HG03565 (cell line): ENCODE measurements around the gene FOXQ1.

ENCODE experiments used
- ATAC-seq: cut with Tn5 transposase; IDR thresholded peaks from one replicate; pipeline ENCODE4 v1.9.1; 2021; ENCODE audit warnings: mild to moderate bottlenecking, moderate library complexity; ENCODE audit not compliant: unreplicated experiment

The FOXQ1 gene, protein sequence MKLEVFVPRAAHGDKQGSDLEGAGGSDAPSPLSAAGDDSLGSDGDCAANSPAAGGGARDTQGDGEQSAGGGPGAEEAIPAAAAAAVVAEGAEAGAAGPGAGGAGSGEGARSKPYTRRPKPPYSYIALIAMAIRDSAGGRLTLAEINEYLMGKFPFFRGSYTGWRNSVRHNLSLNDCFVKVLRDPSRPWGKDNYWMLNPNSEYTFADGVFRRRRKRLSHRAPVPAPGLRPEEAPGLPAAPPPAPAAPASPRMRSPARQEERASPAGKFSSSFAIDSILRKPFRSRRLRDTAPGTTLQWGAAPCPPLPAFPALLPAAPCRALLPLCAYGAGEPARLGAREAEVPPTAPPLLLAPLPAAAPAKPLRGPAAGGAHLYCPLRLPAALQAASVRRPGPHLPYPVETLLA

DNA sequence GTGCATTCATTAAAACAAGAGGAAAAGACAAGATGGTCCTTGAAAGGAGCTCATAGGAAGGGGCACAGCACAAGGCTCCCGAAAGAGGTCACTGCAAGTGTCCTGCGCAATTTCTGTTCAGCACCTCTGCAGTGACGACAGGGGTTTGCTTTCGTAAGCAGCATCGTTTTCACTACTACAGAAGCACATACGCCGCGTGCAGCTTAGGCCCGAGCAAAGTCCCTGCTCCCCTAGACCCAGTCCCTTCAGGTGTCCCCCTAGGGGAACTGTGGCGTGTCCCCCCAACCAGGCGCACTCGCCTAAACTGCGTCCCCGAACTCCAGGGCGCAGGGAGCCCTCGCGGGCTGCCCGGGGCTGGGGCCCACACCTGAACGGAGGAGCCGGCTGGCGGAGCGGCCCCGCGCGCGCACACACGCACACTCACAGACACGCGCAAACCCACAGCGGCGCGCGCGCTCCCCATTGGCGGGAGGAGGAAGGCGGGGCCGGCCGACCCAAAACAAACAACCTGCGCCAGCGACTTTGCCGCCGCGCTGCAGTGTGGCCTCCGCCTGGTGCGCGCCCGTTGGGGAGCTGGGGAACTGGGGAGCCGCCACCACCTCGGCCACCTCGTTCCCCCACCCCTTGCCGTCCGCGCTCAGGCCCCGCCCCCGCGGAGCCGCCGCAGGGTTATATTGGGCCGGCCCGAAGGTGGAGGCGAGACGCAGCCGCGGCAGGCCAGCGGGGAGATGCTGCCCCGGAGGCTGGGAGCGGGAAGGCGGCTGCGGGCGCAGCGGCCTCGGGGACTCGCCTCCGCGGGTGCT lies at the start of gene FOXQ1:
FOXQ1 (plus strand) TSS at position 699 of the 803 bp plus-strand sequence. CDS start 607 bp downstream, outside the sequence.
- no peak for ATAC-seq

DNA sequence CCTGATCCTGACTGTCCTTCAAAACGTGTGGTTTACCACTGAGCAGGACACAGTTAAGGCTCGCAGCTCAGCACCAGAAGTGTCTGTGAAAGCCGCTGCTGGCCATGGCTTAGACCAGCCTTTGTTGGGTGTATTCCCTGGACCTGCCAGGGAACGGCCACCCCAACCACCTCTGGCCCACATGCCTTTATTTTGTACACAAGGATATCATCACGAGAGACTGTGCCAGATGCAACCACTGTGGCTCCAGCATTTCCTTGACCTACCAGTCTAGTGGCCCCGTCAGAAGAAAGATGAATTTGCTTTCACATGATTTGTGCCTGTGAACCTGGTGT lies 49.2 kb upstream of the FOXQ1 start:
- no peak for ATAC-seq

DNA sequence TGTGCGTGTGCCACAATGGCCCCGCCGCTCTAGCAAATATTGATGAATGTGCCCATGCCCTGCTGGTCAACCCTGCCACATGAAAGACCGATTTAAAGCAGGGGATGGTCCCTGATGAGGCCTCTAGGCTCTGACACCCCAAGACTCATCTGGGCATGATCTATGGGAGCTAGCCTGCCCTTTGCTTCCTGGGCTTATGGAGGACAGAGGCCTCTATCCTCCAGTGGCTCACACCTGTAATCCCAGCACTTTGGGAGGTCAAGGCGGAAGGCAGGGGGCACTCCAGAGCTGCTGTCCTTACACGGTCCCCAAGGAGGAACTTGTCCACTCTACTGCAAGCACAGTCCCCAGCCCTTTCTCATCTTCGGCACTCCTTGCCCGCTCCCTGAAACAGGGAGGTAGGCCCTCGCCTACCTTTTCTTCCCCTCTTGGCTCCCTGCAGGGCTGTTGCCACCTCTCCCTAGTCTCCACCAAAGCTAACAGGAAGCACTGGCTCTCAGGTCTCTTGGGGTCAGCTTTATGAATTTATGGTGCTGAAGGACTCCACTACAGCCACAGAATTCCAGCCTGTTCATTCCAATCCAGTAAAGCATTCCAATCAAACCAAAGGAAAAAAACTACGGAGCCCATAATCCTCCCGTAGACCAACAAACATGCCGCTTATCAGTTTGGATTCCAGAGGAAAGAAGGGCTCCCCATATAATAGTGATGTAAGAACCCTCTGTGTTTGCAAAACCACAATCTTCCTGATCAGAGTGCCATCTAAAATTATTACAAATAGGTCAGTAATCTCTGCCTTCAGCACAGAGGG lies 48.7 kb upstream of the FOXQ1 start:
- ATAC-seq = no peak

DNA sequence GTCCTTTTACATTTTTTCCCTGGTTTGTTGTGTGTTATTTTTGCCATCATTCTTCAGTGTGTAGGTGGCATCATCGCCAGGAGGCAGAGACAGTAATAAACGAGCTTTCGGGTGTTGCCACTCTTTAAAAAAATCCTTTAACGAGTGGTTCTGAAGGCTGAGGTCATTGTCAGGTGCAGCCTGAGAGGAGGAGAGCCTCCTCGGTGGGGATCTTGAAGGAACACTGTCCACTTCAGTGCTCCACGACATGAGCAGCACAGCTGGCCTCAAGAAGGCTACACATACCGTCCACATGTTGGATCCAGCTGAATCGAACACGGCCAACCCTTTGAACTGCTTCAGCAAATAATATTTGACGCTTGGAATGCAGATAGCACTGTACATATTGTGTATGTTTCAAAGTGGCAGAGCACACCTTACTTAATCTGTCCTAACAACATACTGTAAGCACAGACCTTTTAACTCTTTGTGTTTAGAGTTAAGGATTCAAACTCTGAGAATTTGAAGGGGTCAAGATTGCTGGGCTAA lies 48.0 kb upstream of the FOXQ1 start:
- no peak for ATAC-seq

DNA sequence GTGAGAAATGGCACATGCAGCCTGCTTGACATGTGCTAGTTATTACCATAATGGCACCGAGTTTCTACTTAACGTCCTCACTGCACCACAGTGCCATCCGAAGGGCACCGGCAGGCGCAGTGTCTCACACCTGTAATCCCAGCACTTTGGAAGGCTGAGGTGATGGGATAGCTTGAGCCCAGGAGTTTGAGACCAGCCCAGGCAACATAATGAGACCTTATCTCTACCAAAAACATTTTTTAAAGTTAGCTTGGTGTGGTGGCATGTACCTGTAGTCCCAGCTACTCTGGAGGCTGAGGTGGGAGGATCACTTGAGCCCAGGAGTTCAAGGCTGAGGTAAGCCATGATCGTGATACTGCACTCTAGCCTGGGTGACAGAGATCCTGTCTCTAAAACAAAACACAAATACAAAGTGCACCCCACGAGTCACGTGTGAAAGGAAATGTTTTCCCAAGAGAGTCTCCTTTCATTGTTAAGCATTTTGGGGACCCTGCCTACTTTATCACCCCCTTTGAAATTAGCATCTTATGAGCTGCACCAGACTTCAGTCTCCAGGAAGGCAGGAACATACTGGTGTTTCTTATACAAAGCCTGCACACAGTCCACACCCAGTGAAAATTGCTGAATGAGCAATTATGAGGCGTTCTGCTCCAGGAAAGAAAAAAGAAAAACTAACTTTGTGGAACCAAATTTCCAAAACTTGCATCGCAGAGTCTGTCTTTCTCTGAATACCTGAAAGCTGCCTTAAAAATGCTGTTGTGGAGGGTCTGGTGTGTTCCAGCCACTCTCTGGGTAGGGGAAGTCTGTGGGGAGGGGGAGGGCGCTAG lies 47.1 kb upstream of the FOXQ1 start:
- ATAC-seq = no peak

DNA sequence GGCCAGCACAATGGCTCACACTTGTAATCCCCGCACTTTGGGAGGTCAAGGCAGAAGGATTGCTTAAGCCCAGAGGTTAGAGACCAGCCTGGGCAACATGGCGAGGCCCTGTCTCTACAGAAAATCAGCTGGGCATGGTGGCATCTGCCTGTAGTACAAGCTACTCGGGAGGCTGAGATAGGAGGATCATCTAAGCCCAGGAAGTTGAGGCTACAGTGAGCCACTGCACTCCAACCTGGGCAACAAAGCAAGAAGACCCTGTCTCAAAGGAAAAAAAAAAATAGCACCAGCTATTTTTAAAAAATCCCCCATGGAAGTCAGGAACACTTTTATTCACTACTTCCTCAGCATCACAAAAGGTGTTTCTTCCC lies 45.2 kb upstream of the FOXQ1 start:
- ATAC-seq = no peak

DNA sequence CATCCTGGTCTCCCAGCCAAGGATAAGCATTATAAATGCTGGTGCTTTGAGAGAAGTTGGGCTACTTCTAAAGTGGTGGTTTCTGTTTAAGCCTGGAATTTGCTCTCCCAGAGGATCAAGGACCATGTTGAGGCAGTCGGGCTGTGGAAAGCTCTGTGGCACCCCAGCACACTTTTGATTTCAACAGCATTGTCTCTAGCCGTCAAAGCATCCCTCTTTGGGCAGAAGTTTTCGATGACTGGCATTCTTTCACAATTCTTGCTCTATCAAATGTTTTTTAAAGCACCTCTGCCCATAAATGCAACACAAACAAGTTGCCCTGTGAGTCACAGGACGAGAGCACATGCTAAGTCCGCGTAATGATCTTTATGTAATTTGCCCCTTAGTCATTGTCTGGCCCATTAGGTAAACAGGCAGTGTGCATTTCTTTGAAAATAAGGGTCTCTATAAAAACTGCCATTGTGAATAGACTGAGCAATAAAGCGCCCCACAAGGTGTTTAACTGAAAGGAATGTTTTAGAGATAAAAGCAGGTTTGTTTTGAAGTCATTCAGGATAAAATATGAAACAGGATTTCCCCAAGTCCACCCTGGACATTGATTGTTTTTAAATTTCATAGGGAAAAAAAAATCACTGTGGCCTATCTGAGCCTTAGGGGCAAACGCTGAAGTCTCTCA lies 44.7 kb upstream of the FOXQ1 start:
- no peak for ATAC-seq

DNA sequence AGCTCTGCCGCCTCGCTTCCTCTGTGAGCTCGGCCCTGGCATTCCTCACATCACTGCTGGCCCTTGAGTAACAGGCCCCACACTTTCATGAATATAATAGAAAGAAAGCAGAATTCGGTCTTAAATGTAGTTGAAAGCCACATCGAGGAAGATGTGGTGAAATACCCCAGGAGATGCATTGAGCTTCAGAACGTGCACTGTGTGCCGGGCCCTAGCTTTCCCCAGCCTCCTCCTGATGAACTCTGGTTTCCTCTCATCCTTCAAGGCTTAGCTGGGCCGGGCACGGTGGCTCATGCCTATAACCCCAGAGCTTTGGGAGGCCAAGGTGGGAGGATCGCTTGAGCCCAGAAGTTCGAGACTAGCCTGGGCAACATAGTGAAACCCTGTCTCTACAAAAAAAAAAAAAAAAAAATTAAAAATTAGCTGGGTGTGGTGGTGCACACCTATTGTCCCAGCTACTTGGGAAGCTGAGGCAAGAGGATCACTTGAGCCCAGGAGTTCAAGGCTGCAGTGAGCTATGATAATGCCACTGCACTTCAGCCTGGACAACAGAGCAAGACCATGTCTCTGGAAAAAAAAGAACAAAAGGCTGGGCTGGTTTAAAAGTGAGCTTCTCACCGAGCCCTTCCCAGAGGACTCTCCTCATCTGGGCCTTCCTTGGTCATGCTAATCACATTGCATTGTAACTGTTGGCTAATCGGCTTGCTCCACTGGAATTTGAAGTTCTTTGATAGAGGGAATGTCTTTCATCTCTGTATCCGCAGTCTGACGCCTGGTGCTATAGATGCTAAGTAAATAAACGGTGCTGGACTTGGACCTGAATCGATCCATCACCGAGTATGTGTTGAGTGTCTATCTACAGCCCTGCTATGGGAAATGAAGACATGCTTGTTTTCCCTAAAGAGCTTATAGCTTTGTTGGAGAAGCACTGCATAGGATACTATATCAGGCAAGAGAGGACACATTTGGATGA lies 43.8 kb upstream of the FOXQ1 start:
- no peak for ATAC-seq

DNA sequence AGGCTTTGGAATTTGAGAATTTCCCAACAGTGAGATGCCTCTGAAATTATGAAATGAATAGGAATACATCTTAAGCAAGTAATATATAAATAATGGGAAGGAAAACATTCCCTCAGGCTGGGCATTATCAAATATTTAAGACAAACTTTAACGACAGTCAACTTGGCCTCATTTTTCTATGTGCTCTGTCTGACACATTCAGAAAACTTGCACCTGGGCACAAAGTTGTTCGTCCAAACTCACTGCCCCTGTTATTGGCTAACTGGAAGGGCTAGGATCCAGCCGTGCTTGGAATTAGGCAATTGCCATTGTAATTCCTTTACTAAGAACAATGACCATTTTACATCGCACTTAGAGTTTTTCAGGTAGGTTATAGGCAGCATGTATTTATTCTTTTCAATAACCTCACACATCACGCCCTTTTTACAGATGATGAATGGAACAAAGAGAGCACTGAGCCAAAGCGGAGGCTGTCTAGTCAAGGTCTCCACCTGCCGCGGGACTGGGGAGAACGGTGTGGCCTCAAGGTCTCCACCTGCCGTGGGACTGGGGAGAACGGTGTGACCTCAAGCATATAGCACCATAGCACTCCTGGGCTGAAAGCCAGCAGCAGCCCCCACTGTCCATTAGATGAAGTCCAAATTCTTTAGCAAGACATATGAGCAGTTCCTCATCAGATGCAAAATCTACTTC lies 40.7 kb upstream of the FOXQ1 start:
- ATAC-seq = no peak

DNA sequence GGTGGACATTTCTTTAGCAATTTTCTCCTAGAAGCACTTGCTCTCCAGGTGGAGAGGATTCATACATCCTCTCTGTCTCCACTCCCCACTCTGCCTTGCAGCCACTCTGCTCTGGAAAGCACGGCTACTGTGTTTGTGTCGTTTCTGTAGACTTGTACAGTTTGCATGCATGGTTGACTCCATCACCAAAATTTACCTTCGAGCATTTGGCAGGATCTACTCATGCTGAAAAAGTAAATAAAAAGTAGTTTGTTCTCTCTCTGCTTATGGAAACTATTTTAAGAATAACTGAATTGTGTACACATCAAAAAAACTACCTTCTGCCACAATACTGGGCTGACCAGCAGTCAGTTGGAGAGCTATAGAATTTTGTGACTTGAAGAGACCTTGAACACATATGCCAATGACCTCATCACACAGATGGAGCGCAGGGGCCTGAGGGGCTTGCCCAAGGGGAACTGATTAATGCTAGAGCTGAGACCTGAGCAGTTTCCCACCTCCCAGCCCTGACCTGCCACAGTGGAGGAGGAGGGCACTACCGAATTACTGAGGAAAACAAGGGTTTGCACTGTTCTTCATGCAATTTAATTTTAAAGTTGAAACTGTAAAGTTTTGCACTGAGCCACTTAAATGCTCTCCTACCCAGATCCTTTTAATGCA lies 33.7 kb upstream of the FOXQ1 start:
- no peak for ATAC-seq

DNA sequence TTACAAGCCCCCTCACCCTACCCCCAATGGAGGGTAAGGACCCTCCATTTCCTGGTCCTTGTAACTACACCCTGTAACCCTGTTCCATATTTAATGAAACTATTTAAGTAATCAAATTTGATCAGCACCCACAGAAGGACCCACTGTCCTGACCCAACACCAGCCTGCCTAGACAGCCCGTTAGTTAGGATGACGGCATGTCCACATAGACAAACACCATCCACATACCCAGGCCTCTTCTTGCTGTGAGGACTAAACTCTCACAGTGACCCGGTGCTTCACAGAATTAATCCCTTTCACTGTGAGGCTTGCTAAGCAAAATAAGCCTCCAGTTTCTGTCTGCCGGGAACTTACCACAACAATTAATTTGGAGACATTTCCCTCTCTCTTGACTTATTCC lies 32.8 kb upstream of the FOXQ1 start:
- ATAC-seq = no peak

DNA sequence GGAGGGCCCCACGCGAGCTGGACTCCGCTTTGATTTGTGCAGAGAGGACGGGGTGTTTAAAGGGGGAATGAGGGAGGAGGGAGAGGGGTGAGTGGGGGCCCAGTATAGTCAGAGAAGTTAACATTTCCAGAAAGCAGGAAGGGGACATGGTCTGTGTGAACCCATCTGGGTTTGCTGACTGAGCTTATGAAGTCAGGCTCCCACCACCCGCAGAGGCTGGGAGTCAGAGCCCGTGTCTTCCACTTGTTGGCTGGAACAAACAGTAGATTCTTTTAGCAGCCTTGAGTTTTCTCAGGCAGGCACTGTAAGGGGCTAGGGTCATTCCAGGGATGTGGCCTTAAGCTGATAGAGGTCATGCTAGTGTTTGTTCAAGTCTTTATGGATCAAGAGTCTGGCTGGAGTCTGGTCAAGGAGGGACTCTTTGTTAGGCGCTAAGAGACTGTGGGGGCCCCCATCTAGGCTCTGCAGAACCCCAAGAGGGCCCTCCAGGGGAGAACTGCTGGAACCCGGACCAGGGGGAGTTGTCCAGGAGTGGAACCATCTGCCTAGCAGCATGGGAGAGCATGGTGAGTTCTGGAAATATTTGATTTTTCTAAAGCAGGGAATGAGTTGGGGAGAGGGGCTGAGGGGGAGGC lies 31.1 kb upstream of the FOXQ1 start:
- no peak for ATAC-seq

DNA sequence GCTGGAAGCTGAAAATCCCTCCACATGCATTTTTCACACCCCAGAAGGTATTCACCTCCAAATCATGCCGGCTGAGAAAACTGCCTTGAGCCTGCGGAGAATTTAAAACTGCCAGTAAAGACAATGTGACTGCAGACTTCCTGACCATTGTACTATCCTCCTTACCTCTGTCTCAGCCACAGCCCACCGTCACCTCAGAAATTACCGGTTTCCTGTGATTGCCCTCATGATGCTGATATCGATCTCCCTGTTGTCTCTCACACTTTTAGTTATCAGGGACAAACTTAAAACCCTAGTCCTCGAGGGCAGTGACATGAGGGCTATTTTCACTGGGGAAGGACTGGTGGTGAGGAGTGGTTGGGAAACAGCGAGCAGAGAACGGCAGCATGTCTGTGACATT lies 30.2 kb upstream of the FOXQ1 start:
- ATAC-seq = no peak

DNA sequence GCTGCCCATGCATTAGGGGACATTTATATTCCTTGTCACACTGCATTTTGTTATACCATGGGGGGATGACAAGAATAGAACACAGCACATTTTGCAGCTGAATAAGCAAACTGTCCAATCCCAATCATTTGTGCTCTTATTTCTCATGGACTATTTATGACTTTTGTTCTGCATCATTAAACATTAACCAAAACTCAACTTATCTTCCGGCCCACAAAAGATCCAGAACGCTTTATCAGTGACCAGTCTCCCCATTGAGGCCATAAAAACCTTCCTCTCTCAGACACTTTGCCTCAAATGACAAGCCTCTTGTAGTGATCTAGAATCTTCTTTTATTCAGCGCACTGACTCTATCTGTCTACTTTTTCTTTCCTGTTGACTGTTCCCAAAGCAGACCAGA lies 28.4 kb upstream of the FOXQ1 start:
- no peak for ATAC-seq

DNA sequence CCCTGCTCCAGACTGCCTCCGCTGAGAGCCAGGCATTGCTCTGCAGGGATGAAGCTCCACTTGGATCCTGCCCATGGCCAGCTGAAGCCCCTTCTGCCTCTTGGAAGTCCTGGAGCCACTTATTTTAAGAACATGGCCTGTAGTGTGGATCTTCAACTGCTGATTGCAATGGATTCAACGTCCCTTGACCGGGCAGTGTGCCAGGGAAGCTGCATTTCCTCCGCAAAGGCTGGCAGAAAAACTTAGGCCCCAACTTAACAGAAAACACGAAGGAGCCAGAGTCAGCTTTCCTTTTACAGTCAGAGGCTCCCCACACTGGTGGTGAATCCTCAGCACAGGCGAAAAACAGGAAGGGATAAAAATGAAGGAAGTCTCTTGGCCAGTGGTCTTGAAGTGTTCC lies 26.3 kb upstream of the FOXQ1 start:
- ATAC-seq = no peak

DNA sequence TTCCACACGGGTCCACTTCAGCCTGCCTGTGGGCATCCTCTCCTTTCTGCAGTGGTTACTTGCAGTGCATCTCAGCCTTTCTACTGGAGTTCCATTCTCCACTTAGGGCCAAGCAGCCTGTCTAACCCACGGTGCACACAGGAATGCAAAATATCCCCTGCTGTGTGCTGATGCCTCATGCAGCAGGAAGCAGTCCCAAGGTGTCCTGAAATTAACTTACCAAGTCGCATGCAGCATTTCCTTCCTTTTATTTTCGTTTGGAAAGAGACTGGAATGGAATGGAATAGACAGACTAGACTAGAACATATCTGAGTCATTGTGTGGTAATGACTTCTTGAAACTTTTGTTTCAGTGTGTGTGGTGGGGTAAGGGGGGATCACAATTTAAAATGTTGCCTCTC lies 25.9 kb upstream of the FOXQ1 start:
- ATAC-seq = no peak

DNA sequence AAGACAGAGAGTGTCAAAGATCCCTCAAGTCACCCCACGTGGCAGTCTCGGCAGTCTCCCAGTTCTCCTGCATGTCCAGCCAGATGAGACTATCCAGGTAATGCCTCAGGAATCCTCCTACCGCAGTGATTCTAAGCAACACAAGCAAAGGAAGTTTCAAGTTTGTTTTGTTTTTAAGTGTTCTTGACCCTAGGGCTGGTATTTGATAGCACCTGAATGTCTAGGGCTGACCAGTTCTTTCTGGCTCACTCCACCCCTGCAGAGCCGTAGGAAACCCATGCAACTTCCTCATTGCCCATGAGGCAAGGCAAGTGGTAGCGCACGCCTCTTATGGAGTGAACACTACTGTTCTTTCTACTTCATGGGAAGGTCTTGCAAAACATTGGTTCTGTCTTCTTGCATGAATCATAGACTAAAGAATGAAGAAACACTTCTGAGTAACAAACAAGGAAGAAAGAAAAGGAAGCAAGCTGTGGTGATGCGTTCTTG lies 24.8 kb upstream of the FOXQ1 start:
- no peak for ATAC-seq
